ENCODE results near the gene RUNX3. TPM values are rescaled to one million over a fixed set of nuclear protein-coding genes. Genes with fewer than 3 reads are reported as not detected.

The RUNX3 gene
- polyA plus RNA-seq, 1 experiment = 0.23 TPM

GRCh38 chr1:24972915-24973242 lies 42.8 kb upstream of the RUNX3 start:
- Histone ChIP-seq H3K27me3 (ENCODE audit: control insufficient read depth, insufficient read depth, low read length) (no peaks in the 10 kb centered on the region), H3K36me3 (ENCODE audit: control insufficient read depth, insufficient read depth, low read length) (no peaks in the 10 kb centered on the region), H3K4me3 (ENCODE audit: low read depth, low read length) (no peak overlapping the region)
- no peak for TF ChIP-seq CTCF (IDR thresholded peaks at IDR 0.05; ENCODE audit: insufficient read depth, low read depth, low read length)
- no peak for DNase-seq (ENCODE audit: low read depth)
- CTCF ChIA-PET = no interaction called here
- POLR2A ChIA-PET = no interaction called here

- DNase-seq (ENCODE audit: low read depth) = no peak
- no peaks in the 10 kb centered on the region for H3K36me3 ChIP-seq (ENCODE audit: control insufficient read depth, insufficient read depth, low read length)
- POLR2A ChIA-PET = no interaction called here
- H3K4me3 ChIP-seq (ENCODE audit: low read depth, low read length) = no peak overlapping the region
- CTCF ChIA-PET = interaction anchor here (1.2 kb wide), 1 partner anchor 8 kb away, joined by 3 read pairs; no protein-coding TSS in a partner anchor
- no peaks in the 10 kb centered on the region for H3K27me3 ChIP-seq (ENCODE audit: control insufficient read depth, insufficient read depth, low read length)
- no peak for TF ChIP-seq CTCF (IDR thresholded peaks at IDR 0.05; ENCODE audit: insufficient read depth, low read depth, low read length)
These were observed 42.3 kb upstream of the RUNX3 start for GRCh38 chr1:24972221-24972914.

GRCh38 chr1:24970926-24971875 lies 41.1 kb upstream of the RUNX3 start:
- no peak for TF ChIP-seq CTCF (IDR thresholded peaks at IDR 0.05; ENCODE audit: insufficient read depth, low read depth, low read length)
- Histone ChIP-seq H3K4me3 (ENCODE audit: low read depth, low read length) (no peak overlapping the region), H3K36me3 (ENCODE audit: control insufficient read depth, insufficient read depth, low read length) (no peaks in the 10 kb centered on the region), H3K27me3 (ENCODE audit: control insufficient read depth, insufficient read depth, low read length) (no peaks in the 10 kb centered on the region)
- no peak for DNase-seq (ENCODE audit: low read depth)
- CTCF ChIA-PET = interaction anchor here (0.9 to 1.2 kb wide), 2 partner anchors 9 to 11 kb away, joined by 3 read pairs; no protein-coding TSS in a partner anchor
- POLR2A ChIA-PET = no interaction called here

- no peak overlapping the region for H3K4me3 ChIP-seq (ENCODE audit: low read depth, low read length)
- TF ChIP-seq CTCF (IDR thresholded peaks at IDR 0.05; ENCODE audit: insufficient read depth, low read depth, low read length) = no peak; the same call in 1 of the 2 replicates
- H3K27me3 ChIP-seq (ENCODE audit: control insufficient read depth, insufficient read depth, low read length) = no peaks in the 10 kb centered on the region
- DNase-seq (ENCODE audit: low read depth) = no peak
- no peaks in the 10 kb centered on the region for H3K36me3 ChIP-seq (ENCODE audit: control insufficient read depth, insufficient read depth, low read length)
- POLR2A ChIA-PET = no interaction called here
- CTCF ChIA-PET = interaction anchor here (0.8 to 0.9 kb wide), 2 partner anchors 10 to 12 kb away, joined by 3 to 4 read pairs; no protein-coding TSS in a partner anchor
These were observed 40.3 kb upstream of the RUNX3 start for GRCh38 chr1:24970399-24970753.
